ENCODE measurements around the gene ZZZ3.

DNA sequence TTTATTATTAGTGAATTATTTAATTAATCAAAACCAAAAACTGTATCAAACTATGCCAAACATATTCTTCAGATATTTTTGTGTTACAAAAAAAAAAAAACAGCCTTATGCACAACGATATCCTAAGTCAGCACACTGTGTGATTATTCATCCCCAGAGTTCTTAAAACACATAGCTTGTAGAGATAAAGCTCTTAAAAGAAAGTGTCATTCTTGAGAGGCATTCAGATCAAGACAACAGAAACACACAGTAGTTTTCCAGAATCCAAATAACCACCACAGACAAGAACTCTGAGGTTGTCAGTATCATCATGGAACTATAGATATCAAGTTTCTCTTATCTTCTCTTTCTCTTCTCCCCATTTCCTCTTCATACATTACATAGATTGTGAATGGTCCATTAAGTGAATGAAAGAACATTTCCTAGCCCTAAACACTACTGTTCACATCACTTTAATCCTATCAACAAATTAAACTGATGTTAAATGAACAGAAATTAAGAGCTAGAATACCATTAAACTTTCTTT, 13.5 kb downstream of the ZZZ3 start:
- TF ChIP-seq, protein P1, sequence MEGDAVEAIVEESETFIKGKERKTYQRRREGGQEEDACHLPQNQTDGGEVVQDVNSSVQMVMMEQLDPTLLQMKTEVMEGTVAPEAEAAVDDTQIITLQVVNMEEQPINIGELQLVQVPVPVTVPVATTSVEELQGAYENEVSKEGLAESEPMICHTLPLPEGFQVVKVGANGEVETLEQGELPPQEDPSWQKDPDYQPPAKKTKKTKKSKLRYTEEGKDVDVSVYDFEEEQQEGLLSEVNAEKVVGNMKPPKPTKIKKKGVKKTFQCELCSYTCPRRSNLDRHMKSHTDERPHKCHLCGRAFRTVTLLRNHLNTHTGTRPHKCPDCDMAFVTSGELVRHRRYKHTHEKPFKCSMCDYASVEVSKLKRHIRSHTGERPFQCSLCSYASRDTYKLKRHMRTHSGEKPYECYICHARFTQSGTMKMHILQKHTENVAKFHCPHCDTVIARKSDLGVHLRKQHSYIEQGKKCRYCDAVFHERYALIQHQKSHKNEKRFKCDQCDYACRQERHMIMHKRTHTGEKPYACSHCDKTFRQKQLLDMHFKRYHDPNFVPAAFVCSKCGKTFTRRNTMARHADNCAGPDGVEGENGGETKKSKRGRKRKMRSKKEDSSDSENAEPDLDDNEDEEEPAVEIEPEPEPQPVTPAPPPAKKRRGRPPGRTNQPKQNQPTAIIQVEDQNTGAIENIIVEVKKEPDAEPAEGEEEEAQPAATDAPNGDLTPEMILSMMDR (conservative IDR thresholded peaks at IDR 0.05; ENCODE audit: low read depth, low read length), result no peak
- TF ChIP-seq EZH2 (IDR thresholded peaks at IDR 0.05; ENCODE audit: low read length, unreplicated experiment) (no peak), EZH2phosphoT487 (IDR thresholded peaks at IDR 0.05; ENCODE audit: borderline replicate concordance, low read length) (no peak)

All from PC-3 (cell line).